HL-60 (cell line): ENCODE data around the gene SLC17A5.

Experiments used
- CTCF ChIP-seq: IDR thresholded peaks from one replicate; pipeline ENCODE4 v1.5.1; 2011; ENCODE audit warnings: low read length, control low read depth, inconsistent platforms; ENCODE audit not compliant: insufficient read depth
- TF ChIP-seq, protein P1 (sequence below): IDR thresholded peaks from 2 replicates; pipeline ENCODE4 v1.6.1; 2012; ENCODE audit warnings: low read depth; ENCODE audit not compliant: insufficient replicate concordance

DNA sequence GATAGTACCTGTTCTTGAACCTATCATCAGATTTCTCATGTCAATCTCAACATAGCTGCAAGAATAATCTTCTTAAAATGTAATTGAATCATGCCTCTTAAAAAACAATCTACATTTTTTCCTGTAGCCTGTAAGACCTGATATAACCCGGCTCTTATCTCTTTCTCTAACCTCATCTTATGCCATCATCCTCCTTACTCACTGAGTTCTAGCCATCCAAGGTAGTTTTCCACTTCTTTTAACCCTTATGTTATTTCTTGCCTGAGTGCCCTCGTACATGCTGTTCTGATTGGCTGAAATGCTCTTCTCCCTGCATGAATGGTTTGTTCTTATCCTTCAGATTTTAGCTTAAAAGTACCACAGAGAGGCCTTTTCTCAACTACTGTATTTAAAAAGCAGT lies 16.4 kb downstream of the SLC17A5 start:
- TF ChIP-seq, protein P1, sequence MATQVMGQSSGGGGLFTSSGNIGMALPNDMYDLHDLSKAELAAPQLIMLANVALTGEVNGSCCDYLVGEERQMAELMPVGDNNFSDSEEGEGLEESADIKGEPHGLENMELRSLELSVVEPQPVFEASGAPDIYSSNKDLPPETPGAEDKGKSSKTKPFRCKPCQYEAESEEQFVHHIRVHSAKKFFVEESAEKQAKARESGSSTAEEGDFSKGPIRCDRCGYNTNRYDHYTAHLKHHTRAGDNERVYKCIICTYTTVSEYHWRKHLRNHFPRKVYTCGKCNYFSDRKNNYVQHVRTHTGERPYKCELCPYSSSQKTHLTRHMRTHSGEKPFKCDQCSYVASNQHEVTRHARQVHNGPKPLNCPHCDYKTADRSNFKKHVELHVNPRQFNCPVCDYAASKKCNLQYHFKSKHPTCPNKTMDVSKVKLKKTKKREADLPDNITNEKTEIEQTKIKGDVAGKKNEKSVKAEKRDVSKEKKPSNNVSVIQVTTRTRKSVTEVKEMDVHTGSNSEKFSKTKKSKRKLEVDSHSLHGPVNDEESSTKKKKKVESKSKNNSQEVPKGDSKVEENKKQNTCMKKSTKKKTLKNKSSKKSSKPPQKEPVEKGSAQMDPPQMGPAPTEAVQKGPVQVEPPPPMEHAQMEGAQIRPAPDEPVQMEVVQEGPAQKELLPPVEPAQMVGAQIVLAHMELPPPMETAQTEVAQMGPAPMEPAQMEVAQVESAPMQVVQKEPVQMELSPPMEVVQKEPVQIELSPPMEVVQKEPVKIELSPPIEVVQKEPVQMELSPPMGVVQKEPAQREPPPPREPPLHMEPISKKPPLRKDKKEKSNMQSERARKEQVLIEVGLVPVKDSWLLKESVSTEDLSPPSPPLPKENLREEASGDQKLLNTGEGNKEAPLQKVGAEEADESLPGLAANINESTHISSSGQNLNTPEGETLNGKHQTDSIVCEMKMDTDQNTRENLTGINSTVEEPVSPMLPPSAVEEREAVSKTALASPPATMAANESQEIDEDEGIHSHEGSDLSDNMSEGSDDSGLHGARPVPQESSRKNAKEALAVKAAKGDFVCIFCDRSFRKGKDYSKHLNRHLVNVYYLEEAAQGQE: no peak
- no peak for TF ChIP-seq CTCF
